MM.1S (cell line): Measurements from ENCODE around the gene ADAP1.
"Not testable (repeated sequence)": the region's sequence is repeated elsewhere in the genome, so short reads cannot be mapped to it uniquely, and the experiment has no call there.

Experiments used
- DNase-seq: peaks from one replicate; pipeline ENCODE4 v3.0.0-alpha.2; 2015
- H2AFZ ChIP-seq: fragments of 300-600 bp; sonication (generic); 2 replicates; pipeline ENCODE4 v1.6.0; 2016; ENCODE audit warnings: antibody characterized with exemption, low read length
- H3F3A ChIP-seq: fragments of 300-600 bp; sonication (generic); 2 replicates; pipeline ENCODE4 v1.6.1; 2016; ENCODE audit warnings: mild to moderate bottlenecking, antibody characterized with exemption, low read length, moderate library complexity, mixed read lengths; ENCODE audit not compliant: insufficient read depth
- H3K27ac ChIP-seq: fragments of 300-600 bp; sonication (generic); 2 replicates; pipeline ENCODE4 v1.5.1; 2016; ENCODE audit warnings: mild to moderate bottlenecking, low read length
- H3K27me3 ChIP-seq: fragments of 300-600 bp; sonication (generic); replicated peaks from 2 replicates; pipeline ENCODE4 v1.6.0; 2016; ENCODE audit warnings: low read length; ENCODE audit not compliant: insufficient read depth
- H3K36me3 ChIP-seq: fragments of 300-600 bp; sonication (generic); replicated peaks from 2 replicates; pipeline ENCODE4 v1.6.1; 2016; ENCODE audit warnings: mild to moderate bottlenecking, low read length, mixed read lengths; ENCODE audit not compliant: insufficient read depth
- H3K4me1 ChIP-seq: fragments of 300-600 bp; sonication (generic); 2 replicates; pipeline ENCODE4 v1.6.1; 2016; ENCODE audit warnings: low read length, mixed read lengths
- H3K4me2 ChIP-seq: fragments of 300-600 bp; sonication (generic); 2 replicates; pipeline ENCODE4 v1.6.0; 2016; ENCODE audit warnings: low read depth, low read length
- H3K4me3 ChIP-seq: fragments of 300-600 bp; sonication (generic); 2 replicates; pipeline ENCODE4 v1.5.1; 2016; ENCODE audit warnings: low read length, mixed read lengths
- H3K79me2 ChIP-seq: fragments of 300-600 bp; sonication (generic); 2 replicates; pipeline ENCODE4 v1.6.1; 2016; ENCODE audit warnings: mixed run types, low read length, mixed read lengths
- H3K9ac ChIP-seq: fragments of 300-600 bp; sonication (generic); 2 replicates; pipeline ENCODE4 v1.6.1; 2016; ENCODE audit warnings: low read length, mixed read lengths
- H3K9me2 ChIP-seq: fragments of 300-600 bp; sonication (generic); replicated peaks from 2 replicates; pipeline ENCODE4 v1.6.1; 2016; ENCODE audit warnings: mild to moderate bottlenecking, low read length, mixed read lengths; ENCODE audit not compliant: insufficient read depth
- H3K9me3 ChIP-seq: fragments of 300-600 bp; sonication (generic); replicated peaks from 2 replicates; pipeline ENCODE4 v1.6.1; 2016; ENCODE audit warnings: mild to moderate bottlenecking, low read length, mixed read lengths; ENCODE audit not compliant: insufficient read depth
- H4K20me1 ChIP-seq: fragments of 300-600 bp; sonication (generic); 2 replicates; pipeline ENCODE4 v1.6.1; 2016; ENCODE audit warnings: mild to moderate bottlenecking, low read length, moderate library complexity, mixed read lengths; ENCODE audit not compliant: insufficient read depth
- EZH2 ChIP-seq: fragments of 300-600 bp; sonication (generic); optimal IDR thresholded peaks from 2 replicates; pipeline ENCODE3; 2017; ENCODE audit warnings: low read depth, mild to moderate bottlenecking, antibody characterized with exemption, low read length, mixed read lengths
- EZH2phosphoT487 ChIP-seq: fragments of 300-600 bp; sonication (generic); IDR thresholded peaks from 2 replicates; pipeline ENCODE4 v1.6.1; 2018; ENCODE audit warnings: antibody characterized with exemption, low read length
- TF ChIP-seq, protein P1 (sequence below): fragments of 300-600 bp; sonication (generic); IDR thresholded peaks from 2 replicates; pipeline ENCODE4 v1.5.1; 2016; ENCODE audit warnings: antibody characterized with exemption, low read length, mixed read lengths

ADAP1 gene

GRCh38 chr7:945147-945555, 9.3 kb downstream of the ADAP1 start:
- no peaks in the 10 kb centered on the region for H3K9me2 ChIP-seq
- DNase-seq = no peak

DNA sequence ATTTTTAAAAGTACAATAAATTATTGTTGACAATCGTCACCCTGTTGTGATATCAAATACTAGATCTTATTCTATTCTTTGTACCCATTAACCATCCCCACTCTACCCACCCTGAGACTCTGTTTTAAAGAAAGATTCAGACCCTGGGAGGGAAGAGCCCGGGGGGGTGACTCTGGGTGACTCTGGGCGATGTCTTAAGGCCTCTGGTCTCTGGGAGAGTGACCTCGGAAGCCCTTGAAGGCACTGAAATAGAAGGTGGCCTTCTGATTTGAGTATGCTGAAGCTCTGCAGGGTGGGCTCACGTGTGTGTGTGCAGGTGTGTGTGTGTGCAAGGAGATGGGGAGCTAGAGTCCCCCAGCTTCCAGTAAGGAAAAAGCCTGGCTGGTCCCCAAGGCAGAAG, 9.7 kb downstream of the ADAP1 start:
- Histone ChIP-seq H3K79me2 (no peaks in the 10 kb centered on the region), H3K9me2 (no peaks in the 10 kb centered on the region), H3K9me3 (no peaks in the 10 kb centered on the region), H3K9ac (no peak overlapping the region), H3K4me3 (no peak overlapping the region), H2AFZ (no peak overlapping the region), H3K36me3 (no peaks in the 10 kb centered on the region), H3K4me2 (no peak overlapping the region), H3K27me3 (peaks cover 50% of the 10 kb centered on the region), H3K27ac (no peak overlapping the region), H3K4me1 (peaks cover 2% of the 10 kb centered on the region; the same call in 1 of the 2 replicates), H3F3A (no peaks in the 10 kb centered on the region), H4K20me1 (no peaks in the 10 kb centered on the region)
- no peak for DNase-seq
- TF ChIP-seq EZH2 (no peak), EZH2phosphoT487 (no peak)
- TF ChIP-seq, protein P1, sequence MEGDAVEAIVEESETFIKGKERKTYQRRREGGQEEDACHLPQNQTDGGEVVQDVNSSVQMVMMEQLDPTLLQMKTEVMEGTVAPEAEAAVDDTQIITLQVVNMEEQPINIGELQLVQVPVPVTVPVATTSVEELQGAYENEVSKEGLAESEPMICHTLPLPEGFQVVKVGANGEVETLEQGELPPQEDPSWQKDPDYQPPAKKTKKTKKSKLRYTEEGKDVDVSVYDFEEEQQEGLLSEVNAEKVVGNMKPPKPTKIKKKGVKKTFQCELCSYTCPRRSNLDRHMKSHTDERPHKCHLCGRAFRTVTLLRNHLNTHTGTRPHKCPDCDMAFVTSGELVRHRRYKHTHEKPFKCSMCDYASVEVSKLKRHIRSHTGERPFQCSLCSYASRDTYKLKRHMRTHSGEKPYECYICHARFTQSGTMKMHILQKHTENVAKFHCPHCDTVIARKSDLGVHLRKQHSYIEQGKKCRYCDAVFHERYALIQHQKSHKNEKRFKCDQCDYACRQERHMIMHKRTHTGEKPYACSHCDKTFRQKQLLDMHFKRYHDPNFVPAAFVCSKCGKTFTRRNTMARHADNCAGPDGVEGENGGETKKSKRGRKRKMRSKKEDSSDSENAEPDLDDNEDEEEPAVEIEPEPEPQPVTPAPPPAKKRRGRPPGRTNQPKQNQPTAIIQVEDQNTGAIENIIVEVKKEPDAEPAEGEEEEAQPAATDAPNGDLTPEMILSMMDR = no peak

More at GRCh38 chr7:945147-945555, 9.3 kb downstream of the ADAP1 start:
- TF ChIP-seq, protein P1 = no peak
- TF ChIP-seq EZH2phosphoT487 (no peak), EZH2 (no peak)
- no peak overlapping the region for H3K4me2 ChIP-seq
- no peaks in the 10 kb centered on the region for H3K9me3 ChIP-seq
- H3K36me3 ChIP-seq = no peaks in the 10 kb centered on the region
- H3K27ac ChIP-seq = no peak overlapping the region
- peaks cover 4% of the 10 kb centered on the region; the same call in 1 of the 2 replicates for H3K4me1 ChIP-seq
- no peak overlapping the region for H3K4me3 ChIP-seq
- no peaks in the 10 kb centered on the region for H3K79me2 ChIP-seq
- peaks cover 46% of the 10 kb centered on the region for H3K27me3 ChIP-seq
- H2AFZ ChIP-seq = no peak overlapping the region
- H3F3A ChIP-seq = no peaks in the 10 kb centered on the region
- H4K20me1 ChIP-seq = no peaks in the 10 kb centered on the region
- H3K9ac ChIP-seq = no peak overlapping the region

DNA sequence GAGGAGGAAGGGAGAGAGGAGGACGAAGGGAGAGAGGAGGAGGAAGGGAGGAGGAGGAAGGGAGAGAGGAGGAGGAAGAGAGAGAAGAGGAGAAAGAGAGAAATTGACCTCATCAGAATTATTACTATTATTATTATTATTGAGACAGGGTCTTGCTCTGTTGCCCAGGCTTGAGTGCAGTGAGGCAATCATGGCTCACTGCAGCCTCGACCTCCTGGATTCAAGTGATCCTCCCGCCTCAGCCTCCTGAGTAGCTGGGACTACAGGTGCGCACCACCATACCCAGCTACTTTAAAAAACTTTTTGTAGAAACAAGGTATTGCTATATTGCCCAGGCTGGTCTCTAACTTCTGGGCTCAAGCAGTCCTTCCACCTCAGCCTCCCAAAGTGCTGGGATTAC, 10.7 kb downstream of the ADAP1 start:
- H3K79me2 ChIP-seq, H3K9me3 ChIP-seq, H4K20me1 ChIP-seq, H2AFZ ChIP-seq, DNase-seq, H3F3A ChIP-seq, H3K4me2 ChIP-seq, H3K27ac ChIP-seq, H3K36me3 ChIP-seq, H3K9ac ChIP-seq, H3K4me3 ChIP-seq, H3K9me2 ChIP-seq, H3K4me1 ChIP-seq: not testable (repeated sequence)
- H3K27me3 ChIP-seq = peaks cover 47% of the 10 kb centered on the region

DNA sequence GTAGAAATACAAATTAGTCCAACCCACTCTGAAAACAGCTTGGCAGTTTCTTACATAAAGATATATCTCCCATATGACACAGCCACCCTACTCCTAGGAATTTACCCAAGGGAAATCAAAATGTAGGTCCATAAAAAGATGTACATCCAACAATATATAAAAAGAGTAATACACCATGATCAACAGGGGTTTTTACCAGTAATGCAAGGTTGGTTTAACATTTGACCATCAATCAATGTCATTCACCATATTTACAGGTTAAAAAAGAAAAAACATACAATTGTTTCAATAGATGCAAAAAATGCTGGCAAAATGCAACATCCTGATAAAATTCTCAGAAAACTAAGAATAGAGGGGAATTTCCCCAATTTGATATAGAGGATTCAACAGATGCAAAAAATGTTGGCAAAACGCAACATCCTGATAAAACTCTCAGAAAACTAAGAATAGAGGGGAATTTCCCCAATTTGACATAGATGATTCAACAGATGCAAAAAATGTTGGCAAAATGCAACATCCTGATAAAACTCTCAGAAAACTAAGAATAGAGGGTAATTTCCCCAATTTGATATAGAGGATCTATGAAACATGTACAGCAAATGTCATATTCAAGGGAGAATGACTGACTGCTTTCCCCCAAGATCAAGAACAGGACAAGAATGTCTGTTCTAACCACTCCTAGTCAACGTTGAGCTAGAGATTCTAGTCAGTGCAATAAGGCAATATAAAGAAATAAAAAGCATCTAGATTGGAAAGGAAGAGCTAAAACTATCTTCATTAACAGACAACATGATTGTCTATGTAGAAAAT, 13.7 kb downstream of the ADAP1 start:
- Histone ChIP-seq H3K9me2 (no peaks in the 10 kb centered on the region), H3K4me2 (no peak overlapping the region), H3K36me3 (no peaks in the 10 kb centered on the region), H3F3A (no peaks in the 10 kb centered on the region), H3K9me3 (no peaks in the 10 kb centered on the region), H3K27me3 (peaks cover 48% of the 10 kb centered on the region), H3K79me2 (no peaks in the 10 kb centered on the region), H3K27ac (no peak overlapping the region), H3K4me1 (no peaks in the 10 kb centered on the region), H3K9ac (no peak overlapping the region), H4K20me1 (no peaks in the 10 kb centered on the region), H2AFZ (no peak overlapping the region), H3K4me3 (no peak overlapping the region)
- no peak for TF ChIP-seq EZH2
- TF ChIP-seq, protein P1 = no peak
- DNase-seq = no peak
